Sciatic nerve (tissue), 2 donors: ENCODE measurements around the gene ZBTB9. TPM values are rescaled to one million over a fixed set of nuclear protein-coding genes. Genes with fewer than 3 reads are reported as not detected.

Experiments used
- ATAC-seq: fragments of 200-7000 bp; cut with Tn5 transposase; one replicate; pipeline ENCODE4 v1.9.1; 2020; ENCODE audit warnings: mild to moderate bottlenecking, moderate library complexity
- DNase-seq: peaks from one replicate; pipeline ENCODE4 v3.0.0-alpha.2; 2020; ENCODE audit warnings: low spot score
- intact Hi-C: fragments of 100-400 bp; cut with DNase I; formaldehyde crosslinking; loops from one replicate; pipeline ENCODE4 v1.14.2; 2022
- microRNA-seq: library from miRNA; unstranded; fragments of <30 nt; microRNA quantifications from one replicate; pipeline ENCODE4 v1.2.0, GENCODE V29; 2020
- total RNA-seq: library from RNA; stranded (reverse); fragmentation: NEBNext Ultra II Directional; extraction: Animal tissue kit (Norgen Biotek cat#: 25700); gene quantifications from one replicate; pipeline ENCODE4 v1.2.1, GENCODE V29; 2021
- donor health status: DM: no; HTN: no; CAD: no.
- donor health status: DM: no; HTN: no; CAD: no.

Gene ZBTB9
- total RNA-seq, 1 donor from 2014 or later = 6.5 TPM

DNA sequence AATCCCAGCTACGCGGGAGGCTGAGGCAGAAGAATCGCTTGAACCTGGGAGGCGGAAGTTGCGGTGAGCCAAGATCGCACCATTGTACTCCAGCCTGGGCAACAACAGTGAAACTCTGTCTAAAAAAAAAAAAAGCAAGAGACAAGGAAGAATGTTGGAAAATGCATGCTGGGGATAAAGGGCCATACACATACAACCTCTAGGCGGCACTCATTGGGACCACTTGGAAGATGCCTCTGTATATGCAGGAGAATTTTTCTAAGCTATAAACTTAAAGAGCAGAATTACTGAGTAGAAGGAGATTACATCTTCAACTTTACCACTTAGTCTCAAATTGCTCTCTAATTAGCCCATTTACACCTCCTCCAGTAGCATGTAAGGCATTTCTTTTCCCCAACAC lies 42.8 kb downstream of the ZBTB9 start:
- DNase-seq = no peak
- no peak for ATAC-seq
- intact Hi-C loops = no loop called here

DNA sequence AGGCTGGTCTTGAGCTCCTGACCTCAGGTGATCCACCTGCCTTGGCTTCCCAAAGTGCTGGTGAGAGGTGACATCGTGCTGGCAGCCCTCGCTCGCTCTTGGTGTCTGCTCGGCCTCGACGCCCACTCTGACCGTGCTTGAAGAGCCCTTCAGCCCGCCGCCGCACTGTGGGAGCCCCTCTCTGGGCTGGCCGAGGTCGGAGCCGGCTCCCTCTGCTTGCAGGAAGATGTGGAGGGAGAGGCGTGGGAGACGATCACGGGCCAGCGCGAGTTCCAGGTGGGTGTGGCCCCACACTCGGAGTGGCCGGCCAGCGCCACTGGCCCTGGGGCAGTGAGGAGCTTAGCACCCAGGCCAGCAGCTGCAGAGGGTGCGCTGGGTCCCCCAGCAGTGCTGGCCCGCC lies 48.1 kb downstream of the ZBTB9 start:
- ATAC-seq (no peak), DNase-seq (no peak)
- intact Hi-C loops = no loop called here

GRCh38 chr6:33504486-33504885 lies 50.1 kb downstream of the ZBTB9 start:
- no peak for DNase-seq
- intact Hi-C loops = no loop called here
- ATAC-seq = no peak

GRCh38 chr6:33505548-33506370 lies 51.4 kb downstream of the ZBTB9 start:
- DNase-seq (no peak), ATAC-seq (no peak)
- intact Hi-C loops = no loop called here

Small RNA genes lying within 50 kb of the gene (microRNA-seq; reads per million reads assigned to microRNA genes)
- gene MIR5004 = not detected

Other genes with a start within 250 kb of the ZBTB9 start
- gene HSD17B8, start 249.9 kb upstream of the ZBTB9 start, total RNA-seq = 12.7 TPM
- gene RING1, start 246.1 kb upstream of the ZBTB9 start, total RNA-seq = 39.5 TPM
- 50.0 TPM for gene VPS52, start 182.7 kb upstream of the ZBTB9 start, total RNA-seq
- gene RPS18, start 182.5 kb upstream of the ZBTB9 start, total RNA-seq = 1,733 TPM
- 14.8 TPM for gene B3GALT4, start 177.5 kb upstream of the ZBTB9 start, total RNA-seq
- 32.4 TPM for gene WDR46, start 165.3 kb upstream of the ZBTB9 start, total RNA-seq
- gene PFDN6, start 165.0 kb upstream of the ZBTB9 start, total RNA-seq = 27.1 TPM
- 83.5 TPM for gene RGL2, start 155.6 kb upstream of the ZBTB9 start, total RNA-seq
- gene TAPBP, start 140.5 kb upstream of the ZBTB9 start, total RNA-seq = 85.5 TPM
- 23.2 TPM for gene ZBTB22, start 136.8 kb upstream of the ZBTB9 start, total RNA-seq
- gene DAXX, start 131.6 kb upstream of the ZBTB9 start, total RNA-seq = 35.9 TPM
- gene KIFC1, start 62.8 kb upstream of the ZBTB9 start, total RNA-seq = 1.5 TPM
- 107 TPM for gene PHF1, start 43.6 kb upstream of the ZBTB9 start, total RNA-seq
- gene CUTA, start 36.5 kb upstream of the ZBTB9 start, total RNA-seq = 107 TPM
- gene SYNGAP1, start 34.5 kb upstream of the ZBTB9 start, total RNA-seq = 30.2 TPM
- 10.7 TPM for gene BAK1, start 125.7 kb downstream of the ZBTB9 start, total RNA-seq
- gene ITPR3, start 166.7 kb downstream of the ZBTB9 start, total RNA-seq = 88.6 TPM